Psoas muscle (tissue), 8 donors: Measurements from ENCODE around the gene MARCHF9. TPM values are rescaled to one million over a fixed set of nuclear protein-coding genes. Genes with fewer than 3 reads are reported as not detected.

ENCODE experiments used
- ATAC-seq, 4 donors: fragments of 200-7000 bp; cut with Tn5 transposase; one replicate each; pipeline ENCODE4 v1.9.1; 2020; ENCODE audit warnings: moderate library complexity in 3 of 4, mild to moderate bottlenecking in 2 of 4
- DNase-seq, 2 donors: peaks; one replicate each; pipeline ENCODE4 v3.0.0-alpha.2; 2020
- H3K27ac ChIP-seq: fragments of 200-600 bp; one replicate; pipeline ENCODE4 v1.8.0; 2022
- H3K27me3 ChIP-seq, 3 donors: fragments of 200-600 bp in 1 of 3; one replicate each; pipeline versions ENCODE4 v1.6.1 to v1.8.0; 2013 to 2022; ENCODE audit warnings: low read length in 2 of 3, mild to moderate bottlenecking in 2 of 3, moderate library complexity in 1 of 3; ENCODE audit not compliant: insufficient read depth in 3 of 3
- H3K36me3 ChIP-seq, 2 donors: fragments of 200-600 bp in 1 of 2; one replicate each; pipeline versions ENCODE4 v1.6.1 to v1.8.0; 2013 to 2022; ENCODE audit warnings: low read depth in 1 of 2, mild to moderate bottlenecking in 1 of 2, moderate library complexity in 1 of 2; ENCODE audit not compliant: insufficient read depth in 1 of 2
- H3K4me1 ChIP-seq: fragments of 200-600 bp; one replicate; pipeline ENCODE4 v1.8.0; 2022
- H3K4me3 ChIP-seq: fragments of 200-600 bp; one replicate; pipeline ENCODE4 v1.8.0; 2022; ENCODE audit warnings: mild to moderate bottlenecking
- H3K9me3 ChIP-seq: fragments of 200-600 bp; one replicate; pipeline ENCODE4 v1.8.0; 2022
- WGBS, 3 donors: extraction: QIAGEN DNeasy Blood & Tissue Kit; methylation state at CpG; one replicate each; pipeline versions ENCODE4 v1.1.6 to v1.1.7; 2013; 5-methylcytosine and 5-hydroxymethylcytosine counted together
- intact Hi-C, 2 donors: fragments of 100-400 bp; cut with DNase I; formaldehyde crosslinking; loops; one replicate each; pipeline versions ENCODE4 v1.11.0 to v1.14.2; 2022
- polyA plus RNA-seq, 3 donors: library from polyadenylated mRNA; stranded (reverse); fragments of 200-250 nt; gene quantifications; one replicate each; pipeline ENCODE4 v1.2.3, GENCODE V29; 2013
- total RNA-seq, 4 donors: library from RNA; stranded (reverse); fragmentation: NEBNext Ultra II Directional in 2 of 4; extraction: Animal tissue kit (Norgen Biotek cat#: 25700) in 2 of 4; gene quantifications; one replicate each; pipeline versions ENCODE4 v1.2.1 to v1.2.4, GENCODE V29; 2021 to 2023
- TF ChIP-seq, protein P1 (sequence below): fragments of 200-600 bp; IDR thresholded peaks from one replicate; pipeline ENCODE4 v1.8.0; 2022; ENCODE audit warnings: antibody characterized with exemption
- donor health status: healthy with polysubstance abuse.
- donor health status: DM: no; HTN: no; CAD: no; lungs with moderate emphysema.
- donor health status: Bipolar disorder and iron deficiency.
- donor health status: healthy.
- donor health status: DM: yes; HTN: yes; CAD: no.
- donor health status: DM: no; HTN: no; CAD: no.
- donor health status: DM: no; HTN: no; CAD: no.
- donor health status: DM: yes; HTN: yes; CAD: no.

The MARCHF9 gene
- total and polyA plus RNA-seq, 7 donors, result 5.7 to 9.4 (median 8.3) TPM

DNA sequence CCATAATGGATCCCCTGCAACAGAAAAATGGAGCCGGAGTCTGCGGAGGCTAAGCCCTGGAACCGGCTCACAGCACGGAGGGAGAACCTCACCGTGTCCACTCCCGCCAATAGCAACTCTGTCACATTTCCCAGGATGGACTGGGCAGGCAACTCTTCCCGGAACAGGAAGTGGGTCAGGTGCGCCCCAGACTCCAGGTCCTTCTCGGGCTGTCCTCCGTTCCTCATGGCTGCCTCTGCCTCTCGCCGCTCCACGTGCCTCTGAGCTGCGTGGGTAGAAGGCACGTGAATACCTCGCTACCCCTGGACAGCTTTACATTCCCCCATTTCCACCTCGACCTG lies 9.7 kb downstream of the MARCHF9 start:
- peaks cover 18% of the 10 kb centered on the region for H3K4me1 ChIP-seq
- intact Hi-C loops, result no loop called here
- DNase-seq, result no peak
- 19 to 21% (median 20%) methylated on average over 15 to 17 of the region's 17 CpGs for WGBS, 3 donors
- peak overlapping the region; percentile 51 for H3K4me3 ChIP-seq
- peaks cover 0 to 54% (median 29%) of the 10 kb centered on the region in 3 donors for H3K27me3 ChIP-seq
- no peaks in the 10 kb centered on the region for H3K9me3 ChIP-seq
- H3K36me3 ChIP-seq, result peaks cover 3 to 20% of the 10 kb centered on the region in 2 donors
- H3K27ac ChIP-seq, result no peak overlapping the region
- no peak for ATAC-seq
- TF ChIP-seq, protein P1, sequence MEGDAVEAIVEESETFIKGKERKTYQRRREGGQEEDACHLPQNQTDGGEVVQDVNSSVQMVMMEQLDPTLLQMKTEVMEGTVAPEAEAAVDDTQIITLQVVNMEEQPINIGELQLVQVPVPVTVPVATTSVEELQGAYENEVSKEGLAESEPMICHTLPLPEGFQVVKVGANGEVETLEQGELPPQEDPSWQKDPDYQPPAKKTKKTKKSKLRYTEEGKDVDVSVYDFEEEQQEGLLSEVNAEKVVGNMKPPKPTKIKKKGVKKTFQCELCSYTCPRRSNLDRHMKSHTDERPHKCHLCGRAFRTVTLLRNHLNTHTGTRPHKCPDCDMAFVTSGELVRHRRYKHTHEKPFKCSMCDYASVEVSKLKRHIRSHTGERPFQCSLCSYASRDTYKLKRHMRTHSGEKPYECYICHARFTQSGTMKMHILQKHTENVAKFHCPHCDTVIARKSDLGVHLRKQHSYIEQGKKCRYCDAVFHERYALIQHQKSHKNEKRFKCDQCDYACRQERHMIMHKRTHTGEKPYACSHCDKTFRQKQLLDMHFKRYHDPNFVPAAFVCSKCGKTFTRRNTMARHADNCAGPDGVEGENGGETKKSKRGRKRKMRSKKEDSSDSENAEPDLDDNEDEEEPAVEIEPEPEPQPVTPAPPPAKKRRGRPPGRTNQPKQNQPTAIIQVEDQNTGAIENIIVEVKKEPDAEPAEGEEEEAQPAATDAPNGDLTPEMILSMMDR, result no peak

DNA sequence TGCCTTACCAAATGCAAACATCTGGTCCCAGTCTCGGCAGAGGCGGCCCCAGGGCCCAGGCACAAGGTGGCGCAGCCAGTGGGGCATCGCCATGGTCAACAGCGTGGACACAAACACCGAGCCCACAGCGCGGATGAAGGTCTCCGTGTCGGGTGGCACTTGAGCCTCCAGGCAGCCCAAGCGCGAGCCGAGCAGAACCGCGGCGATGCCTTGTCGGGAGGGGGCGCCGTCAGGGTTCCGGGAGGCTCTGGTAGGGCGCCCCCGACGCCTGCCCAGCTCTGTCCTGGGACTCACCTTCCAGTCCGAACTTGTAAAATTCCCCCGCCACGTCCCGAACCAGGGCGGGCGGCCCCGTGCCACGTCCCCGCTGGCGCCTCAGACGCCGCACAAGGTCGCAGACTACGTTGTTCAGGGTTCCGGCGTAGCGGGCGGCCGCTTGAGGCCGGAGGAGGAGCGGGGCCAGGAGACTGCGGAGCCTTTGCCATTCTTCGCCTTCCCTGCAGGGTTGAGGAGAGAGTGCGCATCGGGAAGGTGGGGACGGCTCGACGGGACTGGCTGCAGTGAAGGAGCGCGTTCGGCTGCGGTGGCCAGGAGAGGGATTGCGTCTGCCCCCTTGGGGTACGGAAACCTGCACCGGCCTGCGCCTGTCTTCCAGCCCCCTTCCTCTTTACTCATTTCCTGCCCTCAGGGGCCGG lies 10.2 kb downstream of the MARCHF9 start:
- peaks cover 18% of the 10 kb centered on the region for H3K4me1 ChIP-seq
- peaks cover 0 to 54% (median 29%) of the 10 kb centered on the region in 3 donors for H3K27me3 ChIP-seq
- ATAC-seq, result peak; percentile 34 to 62 (median 44)
- no peak overlapping the region for H3K27ac ChIP-seq
- DNase-seq, result peak; percentile 38 to 63
- peak overlapping the region; percentile 51 for H3K4me3 ChIP-seq
- TF ChIP-seq, protein P1, result no peak
- 1 to 2% (median 1%) methylated on average over 51 to 60 of the region's 60 CpGs for WGBS, 3 donors
- intact Hi-C loops, result no loop called here
- H3K36me3 ChIP-seq, result peaks cover 7 to 25% of the 10 kb centered on the region in 2 donors
- no peaks in the 10 kb centered on the region for H3K9me3 ChIP-seq

- intact Hi-C loops, result no loop called here
- peaks cover 7 to 33% of the 10 kb centered on the region in 2 donors for H3K36me3 ChIP-seq
- WGBS, 3 donors, result 3 to 4% (median 4%) methylated on average over 40 of the region's 40 CpGs
- peaks cover 0 to 54% (median 29%) of the 10 kb centered on the region in 3 donors for H3K27me3 ChIP-seq
- peak; percentile 9 to 41 (median 21) for ATAC-seq
- H3K4me3 ChIP-seq, result peak overlapping the region; percentile 51
- TF ChIP-seq, protein P1, result no peak
- H3K9me3 ChIP-seq, result no peaks in the 10 kb centered on the region
- H3K27ac ChIP-seq, result no peak overlapping the region
- peaks cover 19% of the 10 kb centered on the region for H3K4me1 ChIP-seq
- DNase-seq, result no peak
These were observed 11.0 kb downstream of the MARCHF9 start for GRCh38 chr12:57765698-57766463.

DNA sequence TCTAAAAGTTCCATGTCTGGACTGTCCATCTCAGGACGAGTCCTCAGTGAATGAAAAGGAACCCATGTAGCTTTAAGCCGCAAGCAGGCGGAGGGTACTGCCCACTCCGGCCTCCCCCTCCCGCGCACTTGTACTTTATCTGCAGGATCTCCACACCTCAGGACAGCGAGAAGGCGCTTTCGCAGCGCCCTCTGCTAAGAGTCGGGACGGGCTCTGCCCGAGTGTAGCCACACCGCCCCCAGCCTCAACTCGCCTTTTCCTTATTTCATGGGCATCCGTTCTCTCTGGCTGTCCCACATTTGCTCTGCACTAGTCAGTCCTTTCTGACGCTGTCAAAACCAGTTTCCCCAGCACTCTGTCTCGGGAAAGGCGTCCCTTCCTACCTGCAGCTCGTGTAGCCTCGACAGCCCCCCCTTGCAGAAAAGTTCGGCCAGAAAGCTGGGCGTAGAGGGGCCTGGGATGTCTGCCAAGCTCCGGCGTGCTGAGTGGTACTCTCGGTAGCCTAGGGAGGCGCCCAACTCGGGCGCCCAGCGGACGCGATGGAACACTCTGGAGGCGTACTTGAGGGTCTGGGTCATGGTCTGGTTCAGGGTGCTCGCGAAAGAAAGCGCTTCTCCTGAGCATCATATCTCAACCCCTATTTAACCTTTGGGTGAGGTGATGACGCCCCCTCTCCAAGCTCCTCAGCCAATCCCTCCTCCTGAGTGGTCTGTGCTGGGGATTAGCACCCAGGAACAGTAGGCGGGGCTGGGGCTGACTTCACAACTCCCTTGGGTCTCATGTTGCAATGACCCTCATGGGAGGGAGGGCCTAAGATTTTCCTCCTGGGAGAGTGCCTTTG lies 11.8 kb downstream of the MARCHF9 start, which contains the start of gene CYP27B1:
TSS of gene CYP27B1 (minus strand) at position 615 of the 841 bp plus-strand sequence. CDS start at position 578, 37 bp downstream.
- H3K4me3 ChIP-seq, result peak within 1 kb of the TSS; percentile 51
- H3K27ac ChIP-seq, result no peak within 1 kb of the TSS
- peaks cover 0 to 52% (median 29%) of the 10 kb centered on the region in 3 donors for H3K27me3 ChIP-seq
- DNase-seq (no peak), ATAC-seq (peak; percentile 8 to 50 (median 24))
- peaks cover 24% of the 10 kb centered on the region for H3K4me1 ChIP-seq
- H3K36me3 ChIP-seq, result peaks cover 7 to 34% of the 10 kb centered on the region in 2 donors
- intact Hi-C loops, result no loop called here
- 4 to 5% (median 5%) methylated on average over 38 of the region's 38 CpGs for WGBS, 3 donors
- H3K9me3 ChIP-seq, result no peaks in the 10 kb centered on the region
- TF ChIP-seq, protein P1, result no peak
